OCI-LY3 (cell line): ENCODE results near the gene PPARG.

Source experiments
- H2AFZ ChIP-seq: fragments of 200-600, 300-600 bp; shearing (Covaris generic); 2 replicates; pipeline ENCODE4 v1.6.0; 2014; ENCODE audit warnings: antibody characterized with exemption, low read depth, low read length
- H3K27ac ChIP-seq: fragments of 200-600, 300-600 bp; sonication (generic); 2 replicates; pipeline ENCODE4 v1.5.1; 2014; ENCODE audit warnings: mild to moderate bottlenecking, low read length, moderate library complexity, mixed read lengths
- H3K27me3 ChIP-seq: fragments of 200-600, 300-600 bp; sonication (generic); 2 replicates; pipeline ENCODE4 v1.6.1; 2014; ENCODE audit warnings: low read depth, low read length, mixed read lengths
- H3K36me3 ChIP-seq: fragments of 200-600, 300-600 bp; sonication (generic); replicated peaks from 2 replicates; pipeline ENCODE3; 2014; ENCODE audit warnings: low read depth, low read length, mixed read lengths
- H3K4me1 ChIP-seq: fragments of 300-600, 200-600 bp; sonication (generic); 2 replicates; pipeline ENCODE4 v1.6.1; 2014; ENCODE audit warnings: low read length, mixed read lengths
- H3K4me2 ChIP-seq: fragments of 200-600, 300-600 bp; sonication (generic); 2 replicates; pipeline ENCODE4 v1.6.1; 2014; ENCODE audit warnings: low read length, mixed read lengths
- H3K4me3 ChIP-seq: fragments of 300-600, 200-600 bp; sonication (generic); 2 replicates; pipeline ENCODE4 v1.5.1; 2014; ENCODE audit warnings: antibody characterized with exemption, mild to moderate bottlenecking, low read length, moderate library complexity
- H3K79me2 ChIP-seq: fragments of 300-600, 200-600 bp; shearing (Covaris generic); 2 replicates; pipeline ENCODE4 v1.6.1; 2014; ENCODE audit warnings: mild to moderate bottlenecking, low read length, mixed read lengths
- H3K9ac ChIP-seq: fragments of 300-600, 200-600 bp; shearing (Covaris generic); 2 replicates; pipeline ENCODE4 v1.6.0; 2014; ENCODE audit warnings: mild to moderate bottlenecking, low read length, moderate library complexity
- H3K9me3 ChIP-seq: fragments of 200-600, 300-600 bp; shearing (Covaris generic); 2 replicates; pipeline ENCODE4 v1.6.1; 2014; ENCODE audit warnings: low read length, mixed read lengths; ENCODE audit not compliant: insufficient read depth
- H4K20me1 ChIP-seq: fragments of 200-600, 300-600 bp; sonication (generic); 2 replicates; pipeline ENCODE4 v1.6.1; 2016; ENCODE audit warnings: low read length, mixed read lengths; ENCODE audit not compliant: insufficient read depth
- EZH2phosphoT487 ChIP-seq: fragments of 200-600 bp; shearing (Covaris generic); IDR thresholded peaks from 2 replicates; pipeline ENCODE4 v1.6.1; 2018; ENCODE audit warnings: antibody characterized with exemption, mixed run types, low read depth
- TF ChIP-seq, protein P1 (sequence below): fragments of 200-600, 300-600 bp; sonication (generic); IDR thresholded peaks from 2 replicates; pipeline ENCODE4 v1.5.1; 2014; ENCODE audit warnings: antibody characterized with exemption, low read length, low read depth

Gene PPARG

DNA sequence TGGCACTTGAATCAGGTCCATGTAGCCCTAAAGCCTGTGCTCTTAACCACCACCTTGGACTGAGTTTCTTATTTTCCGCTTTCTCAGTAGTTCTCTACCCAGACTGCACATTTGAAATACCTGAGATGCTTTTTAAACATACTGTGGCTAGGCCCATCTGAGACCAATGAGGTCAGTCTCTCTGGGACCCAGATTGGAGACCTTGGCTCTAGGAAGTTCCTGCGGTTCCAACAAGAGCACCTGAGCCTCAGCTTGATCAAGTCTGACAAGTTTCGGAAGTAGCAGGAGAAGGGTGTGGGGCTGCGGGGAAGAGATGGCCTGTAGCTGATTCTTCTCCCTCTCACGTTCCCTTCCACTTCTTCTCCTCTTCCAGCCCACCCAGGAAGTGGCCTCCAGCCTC lies 183.9 kb downstream of the PPARG start:
- Histone ChIP-seq H3K9me3 (no peaks in the 10 kb centered on the region), H3K36me3 (no peaks in the 10 kb centered on the region), H3K27ac (no peak overlapping the region), H3K4me2 (no peak overlapping the region), H3K4me3 (no peak overlapping the region), H4K20me1 (no peaks in the 10 kb centered on the region), H3K9ac (no peak overlapping the region), H3K27me3 (no peaks in the 10 kb centered on the region), H2AFZ (no peak overlapping the region), H3K4me1 (peaks cover 14% of the 10 kb centered on the region), H3K79me2 (no peaks in the 10 kb centered on the region)
- TF ChIP-seq EZH2phosphoT487 = no peak
- TF ChIP-seq, protein P1, sequence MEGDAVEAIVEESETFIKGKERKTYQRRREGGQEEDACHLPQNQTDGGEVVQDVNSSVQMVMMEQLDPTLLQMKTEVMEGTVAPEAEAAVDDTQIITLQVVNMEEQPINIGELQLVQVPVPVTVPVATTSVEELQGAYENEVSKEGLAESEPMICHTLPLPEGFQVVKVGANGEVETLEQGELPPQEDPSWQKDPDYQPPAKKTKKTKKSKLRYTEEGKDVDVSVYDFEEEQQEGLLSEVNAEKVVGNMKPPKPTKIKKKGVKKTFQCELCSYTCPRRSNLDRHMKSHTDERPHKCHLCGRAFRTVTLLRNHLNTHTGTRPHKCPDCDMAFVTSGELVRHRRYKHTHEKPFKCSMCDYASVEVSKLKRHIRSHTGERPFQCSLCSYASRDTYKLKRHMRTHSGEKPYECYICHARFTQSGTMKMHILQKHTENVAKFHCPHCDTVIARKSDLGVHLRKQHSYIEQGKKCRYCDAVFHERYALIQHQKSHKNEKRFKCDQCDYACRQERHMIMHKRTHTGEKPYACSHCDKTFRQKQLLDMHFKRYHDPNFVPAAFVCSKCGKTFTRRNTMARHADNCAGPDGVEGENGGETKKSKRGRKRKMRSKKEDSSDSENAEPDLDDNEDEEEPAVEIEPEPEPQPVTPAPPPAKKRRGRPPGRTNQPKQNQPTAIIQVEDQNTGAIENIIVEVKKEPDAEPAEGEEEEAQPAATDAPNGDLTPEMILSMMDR = no peak

DNA sequence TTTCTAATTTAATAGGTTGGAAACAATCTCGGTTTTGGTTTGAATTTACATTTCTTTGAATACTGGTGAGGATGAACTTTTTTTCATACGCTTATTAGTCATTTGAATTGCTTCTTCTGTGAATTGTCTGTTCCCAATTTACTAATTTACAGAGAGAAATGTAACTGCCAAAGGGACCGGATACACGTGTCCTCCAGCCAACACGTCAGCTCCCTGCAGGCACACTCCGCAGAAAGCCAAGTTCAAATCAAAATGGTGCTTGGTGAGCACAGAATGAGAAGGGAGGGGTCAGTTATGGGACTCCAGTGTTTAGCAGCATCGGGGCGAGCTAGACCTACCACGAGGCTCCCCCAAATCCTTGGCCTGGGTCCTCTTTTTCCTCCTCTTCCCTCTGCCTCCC lies 184.6 kb downstream of the PPARG start:
- no peaks in the 10 kb centered on the region for H3K36me3 ChIP-seq
- H3K27me3 ChIP-seq = no peaks in the 10 kb centered on the region
- H3K9ac ChIP-seq = no peak overlapping the region
- no peak overlapping the region for H3K4me3 ChIP-seq
- H3K4me2 ChIP-seq = no peak overlapping the region
- no peaks in the 10 kb centered on the region for H4K20me1 ChIP-seq
- H3K9me3 ChIP-seq = no peaks in the 10 kb centered on the region
- H3K4me1 ChIP-seq = peaks cover 14% of the 10 kb centered on the region
- no peak overlapping the region for H2AFZ ChIP-seq
- H3K79me2 ChIP-seq = no peaks in the 10 kb centered on the region
- H3K27ac ChIP-seq = no peak overlapping the region
- TF ChIP-seq EZH2phosphoT487 = no peak
- TF ChIP-seq, protein P1 = no peak

DNA sequence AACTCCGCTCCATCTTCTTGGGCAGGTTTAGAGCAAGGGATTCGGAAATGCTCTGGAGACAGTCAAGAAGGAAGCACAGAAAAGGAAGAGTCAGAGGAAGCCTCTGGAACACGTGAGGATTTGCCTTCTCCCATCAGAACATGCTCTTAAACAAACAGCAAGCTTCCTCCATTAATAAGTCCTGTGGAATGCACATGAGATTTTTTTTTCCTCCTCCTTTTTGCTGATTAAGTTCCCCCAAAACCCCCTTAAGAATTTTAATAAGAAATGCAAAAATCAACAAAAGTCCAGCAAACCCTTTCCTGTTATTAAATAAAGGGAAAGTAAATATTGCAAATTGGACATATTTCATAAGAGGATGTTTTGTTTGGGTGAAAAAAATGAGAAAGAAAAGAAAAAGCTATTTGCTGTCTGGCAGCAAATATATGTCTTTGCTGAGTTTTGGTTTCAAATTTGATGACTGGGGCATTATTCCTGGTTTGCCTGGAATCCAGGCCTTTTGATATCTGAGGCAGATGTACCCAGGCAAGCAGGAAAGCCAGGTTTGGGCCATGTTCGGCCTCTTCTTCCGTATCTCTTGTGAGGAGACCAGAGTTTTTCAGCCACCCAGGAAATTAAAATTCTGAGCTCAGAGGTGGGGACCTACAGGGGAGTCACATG lies 187.5 kb downstream of the PPARG start:
- H2AFZ ChIP-seq = no peak overlapping the region
- no peak overlapping the region for H3K4me2 ChIP-seq
- H3K79me2 ChIP-seq = no peaks in the 10 kb centered on the region
- H3K9ac ChIP-seq = no peak overlapping the region
- H3K27me3 ChIP-seq = no peaks in the 10 kb centered on the region
- no peaks in the 10 kb centered on the region for H3K36me3 ChIP-seq
- no peak for TF ChIP-seq EZH2phosphoT487
- TF ChIP-seq, protein P1 = no peak
- H3K4me3 ChIP-seq = no peak overlapping the region
- H3K27ac ChIP-seq = no peak overlapping the region
- H3K4me1 ChIP-seq = peaks cover 10% of the 10 kb centered on the region
- no peaks in the 10 kb centered on the region for H4K20me1 ChIP-seq
- H3K9me3 ChIP-seq = no peaks in the 10 kb centered on the region

GRCh38 chr3:12477256-12477655 lies 188.4 kb downstream of the PPARG start:
- no peak overlapping the region for H3K9ac ChIP-seq
- TF ChIP-seq EZH2phosphoT487 = no peak
- TF ChIP-seq, protein P1 = no peak
- no peaks in the 10 kb centered on the region for H3K36me3 ChIP-seq
- no peaks in the 10 kb centered on the region for H3K79me2 ChIP-seq
- H3K4me1 ChIP-seq = peaks cover 4% of the 10 kb centered on the region; the same call in 1 of the 2 replicates
- no peak overlapping the region for H3K27ac ChIP-seq
- H3K27me3 ChIP-seq = no peaks in the 10 kb centered on the region
- no peaks in the 10 kb centered on the region for H3K9me3 ChIP-seq
- H3K4me3 ChIP-seq = no peak overlapping the region
- H4K20me1 ChIP-seq = no peaks in the 10 kb centered on the region
- no peak overlapping the region for H3K4me2 ChIP-seq
- H2AFZ ChIP-seq = no peak overlapping the region
